Kidney epithelial cell (primary cell): Measurements from ENCODE around the gene GOLGB1. TPM values are rescaled to one million over a fixed set of nuclear protein-coding genes. Genes with fewer than 3 reads are reported as not detected.
"Not testable (repeated sequence)": the region's sequence is repeated elsewhere in the genome, so short reads cannot be mapped to it uniquely, and the experiment has no call there.

Experiments used
- DNase-seq: peaks from one replicate; pipeline ENCODE4 v3.0.0-alpha.2; 2010; ENCODE audit warnings: low read depth
- H3K27me3 ChIP-seq: 2 replicates; pipeline ENCODE4 v1.6.0; 2011; ENCODE audit warnings: low read length; ENCODE audit not compliant: control insufficient read depth, insufficient read depth
- H3K36me3 ChIP-seq: 2 replicates; pipeline ENCODE4 v1.5.1; 2011; ENCODE audit warnings: low read length; ENCODE audit not compliant: control insufficient read depth, insufficient read depth
- H3K4me3 ChIP-seq: 2 replicates; pipeline ENCODE4 v1.5.1; 2011; ENCODE audit warnings: low read depth, mild to moderate bottlenecking, control low read depth, low read length
- total RNA-seq: library from RNA; depleted of rRNA; stranded (reverse); fragments of >200 nt; gene quantifications from 2 replicates; pipeline ENCODE4 v1.2.3, GENCODE V29; 2015
- TF ChIP-seq, protein P1 (sequence below): IDR thresholded peaks from 2 replicates; pipeline ENCODE4 v1.5.1; 2011; ENCODE audit warnings: mild to moderate bottlenecking, moderate library complexity, low read length, control low read depth, inconsistent platforms; ENCODE audit not compliant: insufficient read depth, poor library complexity, severe bottlenecking

Gene GOLGB1
- total RNA-seq, 1 donor from 2014 or later, result 34.4 TPM

DNA sequence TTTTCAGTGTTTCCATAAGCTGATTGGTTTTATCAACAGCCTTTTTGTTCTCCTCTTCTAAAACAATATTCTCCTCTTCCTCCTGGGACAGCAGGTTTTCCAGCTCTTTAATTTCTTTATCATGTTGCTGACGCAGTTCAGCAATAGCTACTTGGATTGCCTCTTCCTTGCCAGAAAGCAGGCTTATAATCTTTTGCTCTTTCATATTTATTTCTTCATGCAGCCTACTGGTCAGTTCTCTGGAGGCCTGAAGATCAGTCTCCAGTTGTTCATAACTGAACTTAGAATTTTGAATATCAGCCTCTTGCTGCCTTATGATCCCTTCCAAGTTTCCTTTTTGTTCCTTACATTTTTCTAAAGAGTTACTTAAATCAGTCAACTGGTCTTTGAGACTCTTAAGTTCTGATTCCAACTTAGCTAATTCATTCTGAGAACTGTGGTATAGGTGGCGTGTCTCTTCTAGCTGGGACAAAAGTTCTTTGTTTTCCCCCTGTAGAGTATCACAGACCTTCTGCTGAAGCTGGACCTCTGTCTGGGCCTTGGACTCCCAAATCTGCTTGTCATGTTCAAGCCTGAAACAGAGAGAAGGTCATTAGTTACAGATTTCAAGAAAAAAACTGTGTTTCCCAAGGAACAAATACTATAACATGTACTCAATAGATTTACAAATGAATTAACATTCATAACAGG is 57.4 kb downstream of the GOLGB1 start:
- no peak overlapping the region for H3K4me3 ChIP-seq
- DNase-seq, result no peak
- TF ChIP-seq, protein P1, sequence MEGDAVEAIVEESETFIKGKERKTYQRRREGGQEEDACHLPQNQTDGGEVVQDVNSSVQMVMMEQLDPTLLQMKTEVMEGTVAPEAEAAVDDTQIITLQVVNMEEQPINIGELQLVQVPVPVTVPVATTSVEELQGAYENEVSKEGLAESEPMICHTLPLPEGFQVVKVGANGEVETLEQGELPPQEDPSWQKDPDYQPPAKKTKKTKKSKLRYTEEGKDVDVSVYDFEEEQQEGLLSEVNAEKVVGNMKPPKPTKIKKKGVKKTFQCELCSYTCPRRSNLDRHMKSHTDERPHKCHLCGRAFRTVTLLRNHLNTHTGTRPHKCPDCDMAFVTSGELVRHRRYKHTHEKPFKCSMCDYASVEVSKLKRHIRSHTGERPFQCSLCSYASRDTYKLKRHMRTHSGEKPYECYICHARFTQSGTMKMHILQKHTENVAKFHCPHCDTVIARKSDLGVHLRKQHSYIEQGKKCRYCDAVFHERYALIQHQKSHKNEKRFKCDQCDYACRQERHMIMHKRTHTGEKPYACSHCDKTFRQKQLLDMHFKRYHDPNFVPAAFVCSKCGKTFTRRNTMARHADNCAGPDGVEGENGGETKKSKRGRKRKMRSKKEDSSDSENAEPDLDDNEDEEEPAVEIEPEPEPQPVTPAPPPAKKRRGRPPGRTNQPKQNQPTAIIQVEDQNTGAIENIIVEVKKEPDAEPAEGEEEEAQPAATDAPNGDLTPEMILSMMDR, result no peak
- H3K27me3 ChIP-seq, result no peaks in the 10 kb centered on the region
- H3K36me3 ChIP-seq, result no peaks in the 10 kb centered on the region

DNA sequence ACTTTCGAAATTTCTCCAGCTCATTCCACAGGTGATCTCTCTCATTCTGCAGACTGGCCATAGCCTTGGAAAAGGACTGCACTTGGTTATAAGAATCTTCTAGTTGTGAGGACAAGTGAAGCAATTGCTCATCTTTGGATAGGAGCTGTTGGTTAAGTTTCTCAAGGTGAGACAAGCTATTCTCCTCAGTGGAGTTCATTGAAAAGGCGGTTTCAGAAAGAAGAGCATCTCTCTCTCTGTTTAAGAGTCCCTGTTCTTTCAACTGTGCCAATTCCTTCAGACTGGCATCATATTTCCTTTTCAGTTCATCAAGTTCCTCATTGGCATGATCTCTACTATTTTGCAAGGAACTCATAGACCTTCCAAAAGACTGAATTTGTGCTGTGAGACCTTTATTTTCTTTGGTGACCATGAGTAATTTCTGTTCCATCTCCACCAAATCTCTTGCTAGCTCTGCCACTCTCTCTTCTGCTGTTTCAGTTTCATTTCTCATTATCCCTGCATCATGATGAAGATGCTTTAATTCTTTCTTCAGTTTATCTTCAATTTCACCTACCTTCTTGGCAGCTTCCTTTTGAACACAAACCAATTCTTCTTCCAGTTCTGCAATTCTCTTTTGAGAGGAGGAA is 58.6 kb downstream of the GOLGB1 start:
- no peaks in the 10 kb centered on the region for H3K27me3 ChIP-seq
- DNase-seq, result no peak
- no peaks in the 10 kb centered on the region for H3K36me3 ChIP-seq
- TF ChIP-seq, protein P1, result no peak
- no peak overlapping the region for H3K4me3 ChIP-seq

DNA sequence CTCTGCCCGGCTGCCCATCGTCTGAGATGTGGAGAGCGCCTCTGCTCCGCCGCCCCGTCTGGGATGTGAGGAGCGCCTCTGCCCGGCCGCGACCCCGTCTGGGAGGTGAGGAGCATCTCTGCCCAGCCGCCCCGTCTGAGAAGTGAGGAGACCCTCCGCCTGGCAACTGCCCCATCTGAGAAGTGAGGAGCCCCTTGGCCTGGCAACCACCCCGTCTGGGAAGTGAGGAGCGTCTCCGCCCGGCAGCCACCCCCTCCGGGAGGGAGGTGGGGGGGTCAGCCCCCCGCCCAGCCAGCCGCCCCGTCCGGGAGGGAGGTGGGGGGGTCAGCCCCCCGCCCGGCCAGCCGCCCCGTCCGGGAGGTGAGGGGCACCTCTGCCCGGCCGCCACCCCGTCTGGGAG is 60.8 kb downstream of the GOLGB1 start:
- DNase-seq, H3K4me3 ChIP-seq, H3K27me3 ChIP-seq, H3K36me3 ChIP-seq: not testable (repeated sequence)

DNA sequence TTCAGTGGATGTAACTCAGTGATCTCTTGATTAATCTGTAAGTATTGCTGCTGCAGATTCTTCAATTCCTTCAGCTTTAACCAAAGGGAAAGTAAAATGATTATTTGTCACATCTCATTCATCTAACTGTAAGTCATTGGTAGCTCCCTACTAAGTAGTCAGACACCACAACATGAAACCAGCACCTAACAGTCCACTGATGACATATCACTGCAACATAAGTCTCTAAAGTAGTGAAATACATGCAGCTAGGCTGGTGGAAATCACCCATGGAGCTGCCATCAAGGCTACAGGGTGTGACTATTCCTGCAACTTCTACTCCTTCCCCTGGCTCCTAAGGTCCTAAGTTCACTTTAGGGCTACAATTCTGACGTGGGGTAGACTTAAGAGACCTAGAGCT is 67.7 kb downstream of the GOLGB1 start:
- Histone ChIP-seq H3K36me3 (no peaks in the 10 kb centered on the region), H3K27me3 (no peaks in the 10 kb centered on the region), H3K4me3 (no peak overlapping the region)
- DNase-seq, result no peak
- TF ChIP-seq, protein P1, result no peak

DNA sequence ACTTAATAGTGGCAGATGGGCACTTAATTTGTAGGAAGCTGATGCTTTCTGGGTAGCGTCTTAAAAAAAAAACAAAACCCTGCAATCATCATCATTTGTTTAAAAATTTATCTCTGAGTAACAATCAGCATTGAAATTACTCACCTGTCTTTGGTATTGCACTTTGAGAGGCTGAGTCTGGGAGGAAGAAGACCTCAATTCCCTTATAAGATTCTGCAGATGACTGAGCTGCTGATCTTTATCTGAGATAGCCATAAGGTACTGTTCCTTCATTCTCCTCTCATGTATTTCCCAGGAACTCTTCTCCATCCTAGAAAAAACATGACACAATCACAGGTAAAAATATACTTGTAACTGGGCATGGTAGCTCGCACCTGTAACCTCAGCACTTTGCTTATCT is 72.4 kb downstream of the GOLGB1 start:
- no peak for DNase-seq
- TF ChIP-seq, protein P1, result no peak
- Histone ChIP-seq H3K4me3 (no peak overlapping the region), H3K36me3 (no peaks in the 10 kb centered on the region), H3K27me3 (no peaks in the 10 kb centered on the region)

DNA sequence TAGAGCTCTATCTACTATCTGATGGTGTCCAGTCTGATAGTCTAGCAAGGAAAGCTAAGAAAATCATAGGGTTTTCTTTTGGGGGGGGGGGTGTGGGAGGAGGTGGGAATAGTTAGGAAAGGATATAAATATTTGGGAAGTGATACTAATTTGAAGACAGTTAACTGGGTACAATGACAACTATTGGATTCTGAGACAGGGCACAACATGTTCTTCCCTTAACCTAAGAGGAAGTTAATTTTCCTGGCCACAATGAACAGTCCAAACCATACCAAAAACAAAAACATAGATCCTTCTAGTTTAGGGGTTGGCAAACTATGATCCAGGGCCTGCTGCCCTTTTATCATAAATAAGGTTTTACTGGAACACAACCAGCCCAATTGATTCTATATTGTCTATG is 78.9 kb downstream of the GOLGB1 start:
- H3K27me3 ChIP-seq, result no peaks in the 10 kb centered on the region
- peaks cover 2% of the 10 kb centered on the region for H3K36me3 ChIP-seq
- H3K4me3 ChIP-seq, result no peak overlapping the region
- no peak for DNase-seq
- TF ChIP-seq, protein P1, result no peak
